ENCODE measurements around the gene NOP14. TPM values are rescaled to one million over a fixed set of nuclear protein-coding genes. Genes with fewer than 3 reads are reported as not detected.
"Not testable (repeated sequence)": the region's sequence is repeated elsewhere in the genome, so short reads cannot be mapped to it uniquely, and the experiment has no call there.

Gene NOP14
- total and polyA plus RNA-seq, 2 experiments from 2014 or later, result 29.9 to 38.7 TPM

GRCh38 chr4:2960450-2960849 is 2.8 kb downstream of the NOP14 start:
- not testable (repeated sequence) for DNase-seq (ENCODE audit: low spot score); H3K4me3 Mint-ChIP-seq; H2AFZ ChIP-seq; H3K4me1 ChIP-seq (ENCODE audit: insufficient read depth); H3K27ac Mint-ChIP-seq; H3K4me3 ChIP-seq; H3K27ac ChIP-seq (ENCODE audit: low read depth); ATAC-seq; H3K4me2 ChIP-seq; H4K20me1 ChIP-seq (replicated peaks; ENCODE audit: insufficient read depth)
- peaks cover 26% of the 10 kb centered on the region for H3F3A ChIP-seq (replicated peaks; ENCODE audit: low read depth)
- H3K27me3 Mint-ChIP-seq (ENCODE audit: insufficient read depth, low read depth, poor library complexity), result peaks cover 23% of the 10 kb centered on the region
- H3K36me3 ChIP-seq (ENCODE audit: insufficient read depth), result peaks cover 25% of the 10 kb centered on the region
- H3K27me3 ChIP-seq (ENCODE audit: insufficient read depth), result peaks cover 14% of the 10 kb centered on the region
- peaks cover 66% of the 10 kb centered on the region for H3K79me2 ChIP-seq (replicated peaks; ENCODE audit: insufficient read depth)
- H3K9me3 Mint-ChIP-seq, result peaks cover 29% of the 10 kb centered on the region
- H3K4me1 Mint-ChIP-seq, result peaks cover 11% of the 10 kb centered on the region
- peaks cover 52% of the 10 kb centered on the region for H3K36me3 Mint-ChIP-seq (ENCODE audit: low read depth)
- H3K9me2 ChIP-seq (ENCODE audit: insufficient read depth), result 0 out of 2 replicates have a peak, but pooled peaks cover 11% of the 10 kb centered on the region

- Histone ChIP-seq H3K27me3 (ENCODE audit: insufficient read depth) (0 out of 2 replicates have a peak, but pooled peaks cover 3% of the 10 kb centered on the region), H3K4me1 (ENCODE audit: insufficient read depth) (no peaks in the 10 kb centered on the region), H3K79me2 (replicated peaks; ENCODE audit: insufficient read depth) (peaks cover 69% of the 10 kb centered on the region), H3K4me3 (no peak overlapping the region), H2AFZ (no peak overlapping the region), H3K4me2 (no peak overlapping the region), H3F3A (replicated peaks; ENCODE audit: low read depth) (peaks cover 32% of the 10 kb centered on the region), H3K36me3 (ENCODE audit: insufficient read depth) (peaks cover 37% of the 10 kb centered on the region), H4K20me1 (replicated peaks; ENCODE audit: insufficient read depth) (peaks cover 9% of the 10 kb centered on the region), H3K9me2 (ENCODE audit: insufficient read depth) (0 out of 2 replicates have a peak, but pooled peaks cover 12% of the 10 kb centered on the region), H3K27ac (ENCODE audit: low read depth) (no peak overlapping the region)
- H3K27me3 Mint-ChIP-seq (ENCODE audit: insufficient read depth, low read depth, poor library complexity), result peaks cover 24% of the 10 kb centered on the region
- peaks cover 68% of the 10 kb centered on the region for H3K36me3 Mint-ChIP-seq (ENCODE audit: low read depth)
- DNase-seq (ENCODE audit: low spot score) (no peak), ATAC-seq (no peak)
- no peak overlapping the region for H3K4me3 Mint-ChIP-seq
- H3K27ac Mint-ChIP-seq, result no peak overlapping the region
- H3K4me1 Mint-ChIP-seq, result peaks cover 7% of the 10 kb centered on the region
- H3K9me3 Mint-ChIP-seq, result peaks cover 43% of the 10 kb centered on the region
- no peak for TF ChIP-seq ZNF114 (CRISPR knock-in tag; IDR thresholded peaks at IDR 0.05)
- no peak for TF ChIP-seq EZH2 (IDR thresholded peaks at IDR 0.05; ENCODE audit: low read depth, unreplicated experiment)
- TF ChIP-seq REST (IDR thresholded peaks at IDR 0.05; ENCODE audit: unreplicated experiment), result no peak
- TF ChIP-seq CREB1 (CRISPR knock-in tag; IDR thresholded peaks at IDR 0.05; ENCODE audit: low read depth), result no peak
- TF ChIP-seq EZH2phosphoT487 (IDR thresholded peaks at IDR 0.05; ENCODE audit: unreplicated experiment), result no peak
- no peak for TF ChIP-seq ZNF462 (CRISPR knock-in tag; IDR thresholded peaks at IDR 0.05)
- TF ChIP-seq POLR2AphosphoS5 (IDR thresholded peaks at IDR 0.05; ENCODE audit: low read depth), result no peak
- TF ChIP-seq CTCF (conservative IDR thresholded peaks at IDR 0.05; ENCODE audit: low read depth in 2 of 2), result no peak
- TF ChIP-seq STAT1 (IDR thresholded peaks at IDR 0.05; ENCODE audit: unreplicated experiment), result no peak
- TF ChIP-seq JUNB (IDR thresholded peaks at IDR 0.05; ENCODE audit: unreplicated experiment), result no peak
- TF ChIP-seq ZNF331 (CRISPR knock-in tag; IDR thresholded peaks at IDR 0.05; ENCODE audit: low read depth), result no peak
These were observed 4.8 kb downstream of the NOP14 start for GRCh38 chr4:2958446-2958845.

Measured in GM23338 (cell line).